K562 (cell line): ENCODE measurements around the gene SFI1. TPM values are rescaled to one million over a fixed set of nuclear protein-coding genes. Genes with fewer than 3 reads are reported as not detected.
A peak's percentile ranks its signal among the peaks of the same experiment; 100 is the strongest.

ENCODE experiments used
- ATAC-seq: fragments of 200-7000 bp; cut with Tn5 transposase; 3 replicates; pipeline ENCODE4 v1.9.1; 2020; ENCODE audit warnings: moderate library complexity
- BruUV-seq: library from RNA; stranded (reverse); fragments of 400-500 nt; replicated peaks from 2 replicates; lab custom pipeline; 2021; lab: Mats Ljungman, UMichigan
- CTCF ChIA-PET: fragments of 300-600 bp; formaldehyde crosslinking; extraction: SDS; loops from one replicate; lab custom pipeline; 2021; ENCODE audit warnings: low intra/inter-chr PET ratio; lab: Yijun Ruan, JAX
- POLR2A ChIA-PET: fragments of 300-600, 350-650 bp; sonication (Branson Sonifier 250); formaldehyde crosslinking; extraction: SDS; loops from one replicate; lab custom pipeline; 2021; ENCODE audit warnings: antibody characterized with exemption, inconsistent platforms; lab: Yijun Ruan, JAX
- DNase-seq, 4 experiments: peaks; one replicate each; pipeline versions ENCODE4 v3.0.0 to v3.0.0-alpha.2; 2011 to 2018; ENCODE audit warnings: low spot score in 3 of 4, mixed read lengths in 3 of 4; ENCODE audit errors: extremely low read depth in 1 of 4
- FAIRE-seq: peaks from 2 replicates; lab custom pipeline; 2011; peaks lifted over from hg19 to GRCh38; lab: Jason Lieb, UNC
- H2AFZ ChIP-seq: 2 replicates; pipeline ENCODE4 v1.6.0; 2011; ENCODE audit warnings: low read depth, low read length, control low read depth, inconsistent platforms
- H3K27ac ChIP-seq: fragments of 200-600 bp; 3 replicates; pipeline ENCODE4 v1.8.0; 2011; ENCODE audit warnings: low read depth, mild to moderate bottlenecking, control low read depth, inconsistent platforms, low read length, moderate library complexity, mixed read lengths; ENCODE audit errors: extremely low read depth
- H3K27me3 ChIP-seq, 2 experiments: fragments of 300-600 bp in 1 of 2; 2 replicates in 1 of 2; 3 replicates in 1 of 2; pipeline versions ENCODE4 v1.6.0 to v1.8.0; 2011; ENCODE audit warnings: inconsistent platforms in 2 of 2, low read length in 2 of 2, mild to moderate bottlenecking in 1 of 2, mixed read lengths in 1 of 2, moderate library complexity in 1 of 2; ENCODE audit not compliant: control insufficient read depth in 2 of 2, insufficient read depth in 2 of 2
- H3K36me3 ChIP-seq: fragments of 300-600 bp; 3 replicates; pipeline ENCODE4 v1.8.0; 2011; ENCODE audit warnings: mild to moderate bottlenecking, low read length, inconsistent platforms; ENCODE audit not compliant: control insufficient read depth, insufficient read depth
- H3K4me1 ChIP-seq, 2 experiments: fragments of 200-600 bp in 1 of 2; replicated peaks in 1 of 2; 2 replicates in 1 of 2; 3 replicates in 1 of 2; pipeline versions ENCODE4 v1.5.1 to v1.8.0; 2011; ENCODE audit warnings: inconsistent platforms in 2 of 2, low read length in 2 of 2, mild to moderate bottlenecking in 1 of 2, mixed read lengths in 1 of 2, moderate library complexity in 1 of 2; ENCODE audit not compliant: control insufficient read depth in 2 of 2, insufficient read depth in 2 of 2
- H3K4me2 ChIP-seq: 2 replicates; pipeline ENCODE4 v1.6.1; 2011; ENCODE audit warnings: low read length, control low read depth, inconsistent platforms, mixed read lengths; ENCODE audit not compliant: insufficient read depth
- H3K4me3 ChIP-seq: fragments of 200-600 bp; sonication (generic), shearing (Covaris generic); 2 replicates; pipeline ENCODE4 v1.5.1; 2016; ENCODE audit warnings: control low read depth, inconsistent platforms
- H3K79me2 ChIP-seq: fragments of 200-600 bp; 3 replicates; pipeline ENCODE4 v1.8.0; 2011; ENCODE audit warnings: low read length, inconsistent platforms; ENCODE audit not compliant: control insufficient read depth, insufficient read depth
- H3K9ac ChIP-seq, 2 experiments: 2 replicates each; pipeline versions ENCODE4 v1.6.0 to v1.6.1; 2011; ENCODE audit warnings: low read depth in 2 of 2, low read length in 2 of 2, control low read depth in 1 of 2, inconsistent platforms in 1 of 2, mild to moderate bottlenecking in 1 of 2, mixed read lengths in 1 of 2; ENCODE audit not compliant: insufficient read depth in 1 of 2
- H3K9me1 ChIP-seq: one replicate; pipeline ENCODE4 v1.6.0; 2011; ENCODE audit warnings: inconsistent platforms, mild to moderate bottlenecking, low read length, moderate library complexity; ENCODE audit not compliant: control insufficient read depth, insufficient read depth
- H3K9me3 ChIP-seq: replicated peaks from 2 replicates; pipeline ENCODE4 v1.5.1; 2011; ENCODE audit warnings: low read depth, low read length, inconsistent platforms; ENCODE audit not compliant: control insufficient read depth, insufficient read depth
- H4K20me1 ChIP-seq: replicated peaks from 2 replicates; pipeline ENCODE4 v1.6.1; 2011; ENCODE audit warnings: low read length, inconsistent platforms, mixed read lengths; ENCODE audit not compliant: control insufficient read depth, insufficient read depth
- FOSL1 ChIP-seq: fragments of 200-800 bp; sonication (Bioruptor generic); conservative IDR thresholded peaks from 2 replicates; pipeline ENCODE4 v1.6.1; 2016; ENCODE audit warnings: missing genetic modification characterization, missing compliant biosample characterization
- FUS ChIP-seq: fragments of 200-400 bp; formaldehyde crosslinking; optimal IDR thresholded peaks from 2 replicates; pipeline ENCODE3; 2017; ENCODE audit warnings: low read depth, low read length
- GATA2 ChIP-seq: sonication (generic); formaldehyde crosslinking; IDR thresholded peaks from 2 replicates; pipeline ENCODE4 v1.4.0; 2020; ENCODE audit warnings: mild to moderate bottlenecking, missing genetic modification reagents
- MGA ChIP-seq: fragments of 450-650 bp; IDR thresholded peaks from 2 replicates; pipeline ENCODE4 v1.6.1; 2016; ENCODE audit warnings: mild to moderate bottlenecking, moderate library complexity
- POLR2G ChIP-seq: fragments of 200-400 bp; formaldehyde crosslinking; IDR thresholded peaks from 2 replicates; pipeline ENCODE4 v1.6.1; 2017; ENCODE audit warnings: low read depth, mild to moderate bottlenecking, antibody characterized with exemption, low read length, moderate library complexity
- TOE1 ChIP-seq, 2 experiments: fragments of 450-650 bp in 1 of 2; sonication (generic) in 1 of 2; formaldehyde crosslinking in 1 of 2; IDR thresholded peaks; 2 replicates each; pipeline versions ENCODE4 v1.7.1 to v1.8.0; 2016 to 2022; ENCODE audit warnings: borderline replicate concordance in 2 of 2, mild to moderate bottlenecking in 2 of 2, antibody characterized with exemption in 1 of 2, inconsistent platforms in 1 of 2, low read depth in 1 of 2, missing genetic modification reagents in 1 of 2, moderate library complexity in 1 of 2
- ZFX ChIP-seq: sonication (generic); formaldehyde crosslinking; IDR thresholded peaks from 2 replicates; pipeline ENCODE4 v1.8.0; 2022; ENCODE audit warnings: mild to moderate bottlenecking, missing genetic modification reagents, moderate library complexity
- WGBS: fragments of 100-300 bp; shearing (Covaris generic); methylation state at CpG from one replicate; pipeline ENCODE4 v1.1.6; 2016; ENCODE audit warnings: low coverage, mixed read lengths; ENCODE audit not compliant: insufficient coverage; ENCODE audit errors: missing lambda C conversion rate; 5-methylcytosine and 5-hydroxymethylcytosine counted together
- in situ Hi-C: fragments of 300-500 bp; cut with MboI; formaldehyde crosslinking; loops from 4 replicates; pipeline ENCODE4 v1.15.0; 2018; ENCODE audit warnings: inconsistent platforms, mixed read lengths
- intact Hi-C: fragments of 100-400 bp; cut with micrococcal nuclease; formaldehyde crosslinking; loops from 2 replicates; pipeline ENCODE4 v1.14.2; 2022
- polyA plus RNA-seq, 8 experiments: library from polyadenylated mRNA; depleted of rRNA in 4 of 8; stranded (reverse) in 5 of 8; unstranded in 3 of 8; fragments of >200 nt; fragmentation: Nextera tagmentation in 2 of 8; fragmentation: Illumina TruSeq in 1 of 8; extraction: Ambion mirVana in 2 of 8; extraction: Trizol in 1 of 8; gene quantifications; 2 replicates each; pipeline versions ENCODE4 v1.2.1 to v1.2.3, GENCODE V29; 2011 to 2014; ENCODE audit warnings: inconsistent platforms in 1 of 8, missing spikeins in 1 of 8
- total RNA-seq, 7 experiments: library from RNA; depleted of rRNA in 6 of 7; stranded (reverse); fragments of >200 nt in 6 of 7; fragmentation: Illumina TruSeq in 2 of 7; extraction: Trizol in 2 of 7; gene quantifications; 2 replicates each; pipeline versions ENCODE4 v1.2.1 to v1.2.3, GENCODE V29; 2011 to 2021; ENCODE audit warnings: low replicate concordance in 1 of 7

Gene SFI1
- total and polyA plus RNA-seq, 9 of the 15 experiments (the other 6 are each of a cell fraction or from before 2014, with no cell fraction given) = 3.0 to 25.6 (median 14.1) TPM

GRCh38 chr22:31603574-31603973, 107.2 kb downstream of the SFI1 start:
- H3K36me3 ChIP-seq = peaks cover 20% of the 10 kb centered on the region; the same call in 2 of the 3 replicates
- 0 out of 2 replicates have a peak overlapping the region, but pooled peaks have one; percentile 66 for H2AFZ ChIP-seq
- FAIRE-seq (no peak), ATAC-seq (no peak), DNase-seq (no peak)
- peaks cover 8% of the 10 kb centered on the region for H3K9me1 ChIP-seq
- TF ChIP-seq TOE1 (IDR thresholded peaks at IDR 0.05; ENCODE audit: borderline replicate concordance) (no peak), TOE1 (CRISPR knock-in tag; IDR thresholded peaks at IDR 0.05; ENCODE audit: borderline replicate concordance, low read depth) (no peak), GATA2 (CRISPR knock-in tag) (no peak), MGA (no peak), FOSL1 (tag) (no peak), POLR2G (0 out of 2 replicates have a peak, but pooled peaks have one; percentile 20), FUS (no peak), ZFX (CRISPR knock-in tag) (peak; percentile 47; the same call in 1 of the 2 replicates)
- H3K4me3 ChIP-seq = no peak overlapping the region
- H4K20me1 ChIP-seq = no peaks in the 10 kb centered on the region
- H3K27ac ChIP-seq = peak overlapping the region; percentile 77
- ChIA-PET POLR2A (interaction anchor here (0.6 to 3.4 kb wide), 6 partner anchors 10 to 985 kb away, joined by 3 to 14 read pairs (median 4); no protein-coding TSS in a partner anchor), CTCF (no interaction called here)
- in situ Hi-C loops = no loop called here
- H3K4me1 ChIP-seq = peaks cover 21 to 35% of the 10 kb centered on the region in 2 experiments; a peak in 4 of 5 replicates
- BruUV-seq = no TSS peak
- H3K4me2 ChIP-seq = peak overlapping the region; percentile 63
- no peaks in the 10 kb centered on the region for H3K79me2 ChIP-seq
- peak overlapping the region; percentile 51 to 75 for H3K9ac ChIP-seq
- H3K27me3 ChIP-seq = no peaks in the 10 kb centered on the region
- intact Hi-C loops = loop anchor here (2.0 kb wide), 1 partner anchor 19 kb away; no protein-coding TSS in a partner anchor
- 83% methylated on average over 4 of the region's 5 CpGs for WGBS
- no peaks in the 10 kb centered on the region for H3K9me3 ChIP-seq
